HCT116 (cell line): Measurements from ENCODE around the gene ZNF436.

Experiments
- EZH2 ChIP-seq: fragments of 200-600 bp; sonication (generic); IDR thresholded peaks from 2 replicates; pipeline ENCODE4 v1.6.1; 2017; ENCODE audit warnings: antibody characterized with exemption, mixed run types
- JUND ChIP-seq: IDR thresholded peaks from 2 replicates; pipeline ENCODE4 v1.6.1; 2012
- POLR2A ChIP-seq: IDR thresholded peaks from 2 replicates; pipeline ENCODE4 v1.7.0; 2011; ENCODE audit warnings: borderline replicate concordance; ENCODE audit not compliant: insufficient read depth, insufficient read length; ENCODE audit errors: extremely low read depth
- POLR2AphosphoS5 ChIP-seq: IDR thresholded peaks from 2 replicates; pipeline ENCODE4 v1.6.1; 2011; ENCODE audit warnings: mild to moderate bottlenecking, low read depth, low read length, moderate library complexity
- RAD21 ChIP-seq: IDR thresholded peaks from 2 replicates; pipeline ENCODE4 v1.6.1; 2012; ENCODE audit warnings: low read depth, mild to moderate bottlenecking
- SIN3A ChIP-seq: IDR thresholded peaks from 2 replicates; pipeline ENCODE4 v1.6.1; 2012; ENCODE audit warnings: low read depth
- SP1 ChIP-seq: IDR thresholded peaks from 2 replicates; pipeline ENCODE4 v1.6.1; 2012; ENCODE audit warnings: low read depth
- TCF7L2 ChIP-seq: IDR thresholded peaks from 2 replicates; pipeline ENCODE4 v1.7.0; 2011; ENCODE audit warnings: borderline replicate concordance, inconsistent platforms; ENCODE audit not compliant: insufficient read depth, insufficient read length; ENCODE audit errors: extremely low read depth
- ZNF274 ChIP-seq: fragments of 200-500 bp; sonication (Bioruptor generic); IDR thresholded peaks from 2 replicates; pipeline ENCODE4 v1.6.1; 2014; ENCODE audit warnings: mild to moderate bottlenecking, low read depth, low read length, inconsistent platforms
- TF ChIP-seq, protein P1 (sequence below), 3 experiments: fragments of 200-600 bp in 1 of 3; sonication (generic) in 1 of 3; IDR thresholded peaks in 2 of 3; conservative IDR thresholded peaks in 1 of 3; 2 replicates each; pipeline ENCODE4 v1.5.1; 2012 to 2017; ENCODE audit warnings: low read depth in 2 of 3, low read length in 2 of 3, antibody characterized with exemption in 1 of 3, borderline replicate concordance in 1 of 3, control low read depth in 1 of 3, mild to moderate bottlenecking in 1 of 3, mixed read lengths in 1 of 3, mixed run types in 1 of 3, moderate library complexity in 1 of 3; ENCODE audit not compliant: insufficient read depth in 1 of 3
- TF ChIP-seq, protein P2 (sequence below): IDR thresholded peaks from 2 replicates; pipeline ENCODE4 v1.6.1; 2012; ENCODE audit warnings: low read depth
- TF ChIP-seq, protein P3 (sequence below): IDR thresholded peaks from 2 replicates; pipeline ENCODE4 v1.6.1; 2011; ENCODE audit warnings: mild to moderate bottlenecking, low read length, moderate library complexity; ENCODE audit not compliant: insufficient replicate concordance; ENCODE audit errors: extremely low read depth

DNA sequence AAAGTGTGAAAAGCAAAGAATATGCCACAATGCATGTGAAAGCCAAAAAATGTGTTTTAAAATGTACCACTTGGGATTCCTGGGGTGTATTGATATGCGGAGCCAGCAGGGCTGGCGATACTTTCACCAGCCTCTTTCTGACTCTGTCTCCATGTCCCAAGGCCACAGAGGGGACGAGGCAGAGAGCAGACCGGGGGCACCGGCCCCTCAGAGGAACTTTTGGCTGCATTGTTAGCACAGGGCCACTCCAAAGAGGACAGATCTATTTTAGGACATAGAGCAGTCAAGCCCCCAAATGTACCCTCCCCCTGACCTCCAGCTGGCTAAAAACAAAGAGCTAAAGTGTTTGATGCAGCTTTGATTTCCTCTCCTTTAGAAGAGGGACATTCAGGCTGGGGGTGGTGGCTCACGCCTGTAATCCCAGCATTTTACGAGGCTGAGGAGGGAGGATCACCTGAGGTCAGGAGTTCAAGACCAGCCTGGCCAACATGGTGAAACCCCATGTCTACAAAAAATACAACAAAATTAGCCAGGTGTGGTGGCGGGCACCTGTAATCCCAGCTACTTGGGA, 25.6 kb upstream of the ZNF436 start:
- TF ChIP-seq, protein P1, sequence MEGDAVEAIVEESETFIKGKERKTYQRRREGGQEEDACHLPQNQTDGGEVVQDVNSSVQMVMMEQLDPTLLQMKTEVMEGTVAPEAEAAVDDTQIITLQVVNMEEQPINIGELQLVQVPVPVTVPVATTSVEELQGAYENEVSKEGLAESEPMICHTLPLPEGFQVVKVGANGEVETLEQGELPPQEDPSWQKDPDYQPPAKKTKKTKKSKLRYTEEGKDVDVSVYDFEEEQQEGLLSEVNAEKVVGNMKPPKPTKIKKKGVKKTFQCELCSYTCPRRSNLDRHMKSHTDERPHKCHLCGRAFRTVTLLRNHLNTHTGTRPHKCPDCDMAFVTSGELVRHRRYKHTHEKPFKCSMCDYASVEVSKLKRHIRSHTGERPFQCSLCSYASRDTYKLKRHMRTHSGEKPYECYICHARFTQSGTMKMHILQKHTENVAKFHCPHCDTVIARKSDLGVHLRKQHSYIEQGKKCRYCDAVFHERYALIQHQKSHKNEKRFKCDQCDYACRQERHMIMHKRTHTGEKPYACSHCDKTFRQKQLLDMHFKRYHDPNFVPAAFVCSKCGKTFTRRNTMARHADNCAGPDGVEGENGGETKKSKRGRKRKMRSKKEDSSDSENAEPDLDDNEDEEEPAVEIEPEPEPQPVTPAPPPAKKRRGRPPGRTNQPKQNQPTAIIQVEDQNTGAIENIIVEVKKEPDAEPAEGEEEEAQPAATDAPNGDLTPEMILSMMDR (IDR thresholded peaks at IDR 0.05 in 2 of 3, conservative IDR thresholded peaks at IDR 0.05 in 1 of 3; ENCODE audit: borderline replicate concordance in 1 of 3, insufficient read depth in 1 of 3, low read depth in 2 of 3, low read length in 2 of 3), result no peak
- TF ChIP-seq, protein P2, sequence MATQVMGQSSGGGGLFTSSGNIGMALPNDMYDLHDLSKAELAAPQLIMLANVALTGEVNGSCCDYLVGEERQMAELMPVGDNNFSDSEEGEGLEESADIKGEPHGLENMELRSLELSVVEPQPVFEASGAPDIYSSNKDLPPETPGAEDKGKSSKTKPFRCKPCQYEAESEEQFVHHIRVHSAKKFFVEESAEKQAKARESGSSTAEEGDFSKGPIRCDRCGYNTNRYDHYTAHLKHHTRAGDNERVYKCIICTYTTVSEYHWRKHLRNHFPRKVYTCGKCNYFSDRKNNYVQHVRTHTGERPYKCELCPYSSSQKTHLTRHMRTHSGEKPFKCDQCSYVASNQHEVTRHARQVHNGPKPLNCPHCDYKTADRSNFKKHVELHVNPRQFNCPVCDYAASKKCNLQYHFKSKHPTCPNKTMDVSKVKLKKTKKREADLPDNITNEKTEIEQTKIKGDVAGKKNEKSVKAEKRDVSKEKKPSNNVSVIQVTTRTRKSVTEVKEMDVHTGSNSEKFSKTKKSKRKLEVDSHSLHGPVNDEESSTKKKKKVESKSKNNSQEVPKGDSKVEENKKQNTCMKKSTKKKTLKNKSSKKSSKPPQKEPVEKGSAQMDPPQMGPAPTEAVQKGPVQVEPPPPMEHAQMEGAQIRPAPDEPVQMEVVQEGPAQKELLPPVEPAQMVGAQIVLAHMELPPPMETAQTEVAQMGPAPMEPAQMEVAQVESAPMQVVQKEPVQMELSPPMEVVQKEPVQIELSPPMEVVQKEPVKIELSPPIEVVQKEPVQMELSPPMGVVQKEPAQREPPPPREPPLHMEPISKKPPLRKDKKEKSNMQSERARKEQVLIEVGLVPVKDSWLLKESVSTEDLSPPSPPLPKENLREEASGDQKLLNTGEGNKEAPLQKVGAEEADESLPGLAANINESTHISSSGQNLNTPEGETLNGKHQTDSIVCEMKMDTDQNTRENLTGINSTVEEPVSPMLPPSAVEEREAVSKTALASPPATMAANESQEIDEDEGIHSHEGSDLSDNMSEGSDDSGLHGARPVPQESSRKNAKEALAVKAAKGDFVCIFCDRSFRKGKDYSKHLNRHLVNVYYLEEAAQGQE, result no peak
- TF ChIP-seq POLR2A (no peak), JUND (no peak), ZNF274 (no peak), EZH2 (no peak), SP1 (no peak), SIN3A (no peak), RAD21 (no peak), POLR2AphosphoS5 (no peak), TCF7L2 (no peak)
- TF ChIP-seq, protein P3, sequence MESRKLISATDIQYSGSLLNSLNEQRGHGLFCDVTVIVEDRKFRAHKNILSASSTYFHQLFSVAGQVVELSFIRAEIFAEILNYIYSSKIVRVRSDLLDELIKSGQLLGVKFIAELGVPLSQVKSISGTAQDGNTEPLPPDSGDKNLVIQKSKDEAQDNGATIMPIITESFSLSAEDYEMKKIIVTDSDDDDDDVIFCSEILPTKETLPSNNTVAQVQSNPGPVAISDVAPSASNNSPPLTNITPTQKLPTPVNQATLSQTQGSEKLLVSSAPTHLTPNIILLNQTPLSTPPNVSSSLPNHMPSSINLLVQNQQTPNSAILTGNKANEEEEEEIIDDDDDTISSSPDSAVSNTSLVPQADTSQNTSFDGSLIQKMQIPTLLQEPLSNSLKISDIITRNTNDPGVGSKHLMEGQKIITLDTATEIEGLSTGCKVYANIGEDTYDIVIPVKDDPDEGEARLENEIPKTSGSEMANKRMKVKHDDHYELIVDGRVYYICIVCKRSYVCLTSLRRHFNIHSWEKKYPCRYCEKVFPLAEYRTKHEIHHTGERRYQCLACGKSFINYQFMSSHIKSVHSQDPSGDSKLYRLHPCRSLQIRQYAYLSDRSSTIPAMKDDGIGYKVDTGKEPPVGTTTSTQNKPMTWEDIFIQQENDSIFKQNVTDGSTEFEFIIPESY, result no peak
